NCI-H82 treated with DMSO at 0.1 percent for 48 hours (cell line): ENCODE results near the gene CLCNKB.
A peak's percentile ranks its signal among the peaks of the same experiment; 100 is the strongest.
"Not testable (repeated sequence)": the region's sequence is repeated elsewhere in the genome, so short reads cannot be mapped to it uniquely, and the experiment has no call there.

ENCODE experiments used
- DNase-seq: peaks from one replicate; lab custom pipeline; 2025; ENCODE audit not compliant: unreplicated experiment; lab: John Stamatoyannopoulos, UW

Gene CLCNKB

GRCh38 chr1:16029288-16029687 is 14.3 kb upstream of the CLCNKB start:
- DNase-seq: no peak

GRCh38 chr1:16031551-16031950 is 12.0 kb upstream of the CLCNKB start:
- DNase-seq: no peak

GRCh38 chr1:16032388-16033102 is 11.0 kb upstream of the CLCNKB start:
- DNase-seq: peak; percentile 74

GRCh38 chr1:16033103-16033632 is 10.4 kb upstream of the CLCNKB start:
- DNase-seq: not testable (repeated sequence)

GRCh38 chr1:16036461-16036860 is 7.1 kb upstream of the CLCNKB start:
- DNase-seq: not testable (repeated sequence)

GRCh38 chr1:16038620-16038912 is 5.0 kb upstream of the CLCNKB start:
- DNase-seq: no peak

GRCh38 chr1:16039871-16040270 is 3.7 kb upstream of the CLCNKB start:
- DNase-seq: not testable (repeated sequence)

GRCh38 chr1:16041200-16041599 is 2.4 kb upstream of the CLCNKB start:
- DNase-seq: no peak

GRCh38 chr1:16042096-16042495 is 1.5 kb upstream of the CLCNKB start:
- DNase-seq: no peak

- not testable (repeated sequence) for DNase-seq
Observed at GRCh38 chr1:16042654-16043053, 928 bp upstream of the CLCNKB start.

GRCh38 chr1:16043950-16044349 is 368 bp downstream of the CLCNKB start:
- DNase-seq: no peak

GRCh38 chr1:16046842-16047241 is 3.3 kb downstream of the CLCNKB start:
- no peak for DNase-seq

GRCh38 chr1:16047791-16048475 is 4.4 kb downstream of the CLCNKB start:
- no peak for DNase-seq

GRCh38 chr1:16048573-16049189 is 5.1 kb downstream of the CLCNKB start:
- peak; percentile 80 for DNase-seq

- no peak for DNase-seq
Observed at GRCh38 chr1:16050328-16050727, 6.7 kb downstream of the CLCNKB start.

- DNase-seq: no peak
Observed at GRCh38 chr1:16051039-16051438, 7.5 kb downstream of the CLCNKB start.

GRCh38 chr1:16051949-16052348 is 8.4 kb downstream of the CLCNKB start:
- DNase-seq: not testable (repeated sequence)

GRCh38 chr1:16053781-16054502 is 10.4 kb downstream of the CLCNKB start:
- DNase-seq: no peak

- DNase-seq: no peak
Observed at GRCh38 chr1:16054598-16055540, 11.3 kb downstream of the CLCNKB start.
